B cell (primary cell): ENCODE results near the gene FRAT2. TPM values are rescaled to one million over a fixed set of nuclear protein-coding genes. Genes with fewer than 3 reads are reported as not detected.

ENCODE experiments used
- ATAC-seq: fragments of 200-7000 bp; cut with Tn5 transposase; one replicate; pipeline ENCODE4 v1.10.0; 2021; ENCODE audit warnings: low read depth, mild to moderate bottlenecking, moderate number of reproducible peaks, moderate library complexity
- CTCF ChIA-PET: fragments of 350-600 bp; sonication (Branson Sonifier 250); formaldehyde crosslinking; loops from one replicate; lab custom pipeline; 2021; ENCODE audit warnings: antibody characterized with exemption, inconsistent platforms; lab: Charles Lee
- POLR2A ChIA-PET: fragments of 350-600 bp; sonication (Branson Sonifier 250); formaldehyde crosslinking; loops from one replicate; lab custom pipeline; 2021; ENCODE audit warnings: antibody characterized with exemption; lab: Charles Lee
- DNase-seq: peaks from one replicate; pipeline ENCODE4 v3.0.0; 2013
- H2AFZ ChIP-seq: 2 replicates; pipeline ENCODE4 v1.6.1; 2012; ENCODE audit warnings: mild to moderate bottlenecking, low read depth, low read length; ENCODE audit not compliant: insufficient read depth, poor library complexity, severe bottlenecking
- H3K27ac ChIP-seq, 2 donors: 1 replicate in 1 of 2; 2 replicates in 1 of 2; pipeline ENCODE4 v1.5.1; 2012 to 2013; ENCODE audit warnings: low read length in 2 of 2, mild to moderate bottlenecking in 2 of 2, moderate library complexity in 1 of 2
- H3K27me3 ChIP-seq, 4 experiments: fragments of 200-600 bp in 1 of 4; sonication (generic) in 1 of 4; replicated peaks in 1 of 4; 1 replicate in 2 of 4; 2 replicates in 2 of 4; pipeline versions ENCODE4 v1.6.1 to v1.7.0; 2013 to 2016; ENCODE audit warnings: low read length in 3 of 4, mild to moderate bottlenecking in 2 of 4, mixed read lengths in 1 of 4, moderate library complexity in 1 of 4; ENCODE audit not compliant: insufficient read depth in 4 of 4, control insufficient read depth in 3 of 4; ENCODE audit errors: control extremely low read depth in 1 of 4
- H3K36me3 ChIP-seq, 2 experiments: replicated peaks in 1 of 2; 1 replicate in 1 of 2; 2 replicates in 1 of 2; pipeline versions ENCODE4 v1.6.1 to v1.7.1; 2013; ENCODE audit warnings: low read length in 1 of 2; ENCODE audit not compliant: insufficient read depth in 2 of 2, control insufficient read depth in 1 of 2; ENCODE audit errors: control extremely low read depth in 1 of 2, extremely low read depth in 1 of 2
- H3K4me1 ChIP-seq, 2 donors: fragments of 200-600 bp in 1 of 2; sonication (generic) in 1 of 2; 1 replicate in 1 of 2; 2 replicates in 1 of 2; pipeline versions ENCODE4 v1.5.1 to v1.6.1; 2013 to 2017; ENCODE audit warnings: low read length in 2 of 2; ENCODE audit not compliant: control insufficient read depth in 2 of 2, insufficient read depth in 2 of 2
- H3K4me2 ChIP-seq: replicated peaks from 2 replicates; pipeline ENCODE3; 2012; ENCODE audit warnings: mild to moderate bottlenecking, low read depth, low read length; ENCODE audit not compliant: poor library complexity, severe bottlenecking
- H3K4me3 ChIP-seq, 5 experiments: fragments of 200-600 bp in 1 of 5; sonication (generic) in 1 of 5; 1 replicate in 3 of 5; 2 replicates in 2 of 5; pipeline versions ENCODE4 v1.5.1 to v1.7.0; 2011 to 2016; ENCODE audit warnings: low read length in 4 of 5, mild to moderate bottlenecking in 4 of 5, low read depth in 2 of 5, control low read depth in 1 of 5, moderate library complexity in 1 of 5; ENCODE audit not compliant: insufficient read depth in 1 of 5; ENCODE audit errors: control extremely low read depth in 1 of 5, extremely low read depth in 1 of 5
- H3K79me2 ChIP-seq: fragments of 200-600 bp; sonication (generic); one replicate; pipeline ENCODE4 v1.6.0; 2016; ENCODE audit warnings: low read length; ENCODE audit not compliant: control insufficient read depth, insufficient read depth
- H3K9ac ChIP-seq: fragments of 200-600 bp; sonication (generic); 2 replicates; pipeline ENCODE4 v1.6.1; 2017; ENCODE audit warnings: mild to moderate bottlenecking, low read length, moderate library complexity
- H3K9me3 ChIP-seq, 3 donors: one replicate each; pipeline versions ENCODE4 v1.6.1 to v1.7.1; 2013; ENCODE audit warnings: low read length in 2 of 3; ENCODE audit not compliant: control insufficient read depth in 2 of 3, insufficient read depth in 1 of 3; ENCODE audit errors: control extremely low read depth in 1 of 3
- H4K20me1 ChIP-seq: 2 replicates; pipeline ENCODE4 v1.6.0; 2012; ENCODE audit warnings: mild to moderate bottlenecking, low read length; ENCODE audit not compliant: insufficient read depth, control insufficient read depth, poor library complexity, severe bottlenecking
- H3K27ac Mint-ChIP-seq: one replicate; pipeline ENCODE4 v1.8.0; 2021; ENCODE audit warnings: mixed read lengths
- H3K27me3 Mint-ChIP-seq: one replicate; pipeline ENCODE4 v1.8.0; 2021; ENCODE audit warnings: mixed read lengths
- H3K4me1 Mint-ChIP-seq: one replicate; pipeline ENCODE4 v1.8.0; 2021; ENCODE audit warnings: mixed read lengths
- H3K4me3 Mint-ChIP-seq: one replicate; pipeline ENCODE4 v1.8.0; 2021; ENCODE audit warnings: mixed read lengths
- H3K9me3 Mint-ChIP-seq: one replicate; pipeline ENCODE4 v1.8.0; 2022; ENCODE audit warnings: mixed read lengths; ENCODE audit not compliant: insufficient read depth
- CTCF ChIP-seq: fragments of 200-600 bp; IDR thresholded peaks from one replicate; pipeline ENCODE4 v1.8.0; 2022; ENCODE audit warnings: antibody characterized with exemption, mild to moderate bottlenecking
- EZH2 ChIP-seq: IDR thresholded peaks from 2 replicates; pipeline ENCODE4 v1.6.1; 2012; ENCODE audit warnings: borderline replicate concordance, low read depth, mild to moderate bottlenecking, moderate library complexity, low read length; ENCODE audit not compliant: insufficient read depth, poor library complexity, severe bottlenecking
- WGBS: methylation state at CpG from one replicate; pipeline ENCODE4 v1.1.5; 2013; ENCODE audit warnings: missing lambda C conversion rate; ENCODE audit not compliant: insufficient coverage; 5-methylcytosine and 5-hydroxymethylcytosine counted together
- intact Hi-C: fragments of 100-400 bp; cut with micrococcal nuclease; formaldehyde crosslinking; loops from one replicate; pipeline ENCODE4 v1.10.0; 2022
- polyA plus RNA-seq: library from polyadenylated mRNA; depleted of rRNA; stranded (reverse); fragments of >200 nt; gene quantifications from 2 replicates; pipeline ENCODE4 v1.2.3, GENCODE V29; 2012
- total RNA-seq, 2 donors: library from RNA; stranded (reverse); fragments of 120-200 nt in 1 of 2; gene quantifications; 1 replicate in 1 of 2; 2 replicates in 1 of 2; pipeline versions ENCODE4 v1.2.3 to v1.2.4, GENCODE V29; 2013 to 2022

The FRAT2 gene
- total and polyA plus RNA-seq, 2 donors (not counting 1 experiment from before 2014, with no cell fraction given): 4.9 to 30.2 TPM

GRCh38 chr10:97341416-97341815 lies 6.9 kb upstream of the FRAT2 start:
- H3K9ac ChIP-seq: no peak overlapping the region
- TF ChIP-seq CTCF: no peak
- no peak for TF ChIP-seq EZH2
- H3K27me3 ChIP-seq: no peaks in the 10 kb centered on the region
- Mint-ChIP-seq H3K27ac (no peak overlapping the region), H3K4me1 (no peaks in the 10 kb centered on the region), H3K4me3 (no peak overlapping the region), H3K9me3 (no peaks in the 10 kb centered on the region), H3K27me3 (no peaks in the 10 kb centered on the region)
- no peaks in the 10 kb centered on the region for H3K4me1 ChIP-seq
- H3K4me2 ChIP-seq: no peak overlapping the region
- CTCF ChIA-PET: interaction anchor here (0.7 to 1.7 kb wide), 4 partner anchors 10 to 613 kb away, joined by 3 to 5 read pairs (median 4); no protein-coding TSS in a partner anchor
- H3K4me3 ChIP-seq: no peak overlapping the region
- H3K27ac ChIP-seq: no peak overlapping the region
- ATAC-seq (no peak), DNase-seq (no peak)
- no CpG with 5 or more reads among the region's 2 CpGs for WGBS
- no peaks in the 10 kb centered on the region for H3K79me2 ChIP-seq
- no peaks in the 10 kb centered on the region for H4K20me1 ChIP-seq
- no peaks in the 10 kb centered on the region for H3K36me3 ChIP-seq
- POLR2A ChIA-PET: no interaction called here
- no peaks in the 10 kb centered on the region for H3K9me3 ChIP-seq
- H2AFZ ChIP-seq: no peak overlapping the region
- intact Hi-C loops: no loop called here

- no peaks in the 10 kb centered on the region for H3K27me3 Mint-ChIP-seq
- intact Hi-C loops: loop anchor here (5.0 kb wide), 1 partner anchor 109 kb away; the partner anchor contains the start of genes EXOSC1 and ZDHHC16
Measured at GRCh38 chr10:97338041-97338440, 3.5 kb upstream of the FRAT2 start.

More at GRCh38 chr10:97338041-97338440, 3.5 kb upstream of the FRAT2 start:
- Mint-ChIP-seq H3K27ac (no peak overlapping the region), H3K4me1 (peaks cover 10% of the 10 kb centered on the region), H3K4me3 (no peak overlapping the region), H3K9me3 (no peaks in the 10 kb centered on the region)
- 92% methylated on average over 5 of the region's 5 CpGs for WGBS
- DNase-seq (no peak), ATAC-seq (no peak)
- POLR2A ChIA-PET: no interaction called here
- Histone ChIP-seq H4K20me1 (peaks cover 8% of the 10 kb centered on the region), H3K27ac (no peak overlapping the region), H3K36me3 (no peaks in the 10 kb centered on the region), H3K4me3 (no peak overlapping the region), H3K79me2 (peaks cover 9% of the 10 kb centered on the region), H3K27me3 (no peaks in the 10 kb centered on the region), H3K4me1 (peaks cover 8 to 11% of the 10 kb centered on the region in 2 donors), H2AFZ (no peak overlapping the region), H3K4me2 (no peak overlapping the region), H3K9ac (no peak overlapping the region), H3K9me3 (no peaks in the 10 kb centered on the region)
- CTCF ChIA-PET: interaction anchor here (0.6 kb wide), 1 partner anchor 28 kb away, joined by 4 read pairs; no protein-coding TSS in a partner anchor
- no peak for TF ChIP-seq CTCF
- no peak for TF ChIP-seq EZH2
